Panc1 (cell line): Measurements from ENCODE around the gene CDSN. TPM values are rescaled to one million over a fixed set of nuclear protein-coding genes. Genes with fewer than 3 reads are reported as not detected.
A peak's percentile ranks its signal among the peaks of the same experiment; 100 is the strongest.

Experiments
- ATAC-seq: fragments of 200-7000 bp; cut with Tn5 transposase; 2 replicates; pipeline ENCODE4 v1.9.1; 2020; ENCODE audit warnings: mild to moderate bottlenecking, moderate library complexity
- BruUV-seq: library from RNA; stranded (reverse); fragments of 400-500 nt; replicated peaks from 2 replicates; lab custom pipeline; 2021; lab: Mats Ljungman, UMichigan
- CTCF ChIA-PET: fragments of 300-600 bp; sonication (Branson Sonifier 250); formaldehyde crosslinking; loops from one replicate; lab custom pipeline; 2022; ENCODE audit warnings: antibody characterized with exemption; lab: Charles Lee
- POLR2A ChIA-PET: fragments of 300-600 bp; sonication (Branson Sonifier 250); formaldehyde crosslinking; loops from one replicate; lab custom pipeline; 2022; ENCODE audit warnings: antibody characterized with exemption; lab: Charles Lee
- DNase-seq: peaks from one replicate; pipeline ENCODE4 v3.0.0-alpha.2; 2010; ENCODE audit warnings: low read depth, low spot score
- H3K27ac ChIP-seq: 2 replicates; pipeline ENCODE4 v1.5.1; 2011; ENCODE audit warnings: mild to moderate bottlenecking, low read length, inconsistent platforms
- H3K27me3 ChIP-seq: fragments of 200-500 bp; sonication (Bioruptor generic); 2 replicates; pipeline ENCODE4 v1.6.0; 2014; ENCODE audit warnings: low read length, inconsistent platforms; ENCODE audit not compliant: control insufficient read depth, insufficient read depth
- H3K36me3 ChIP-seq: fragments of 200-500 bp; sonication (Bioruptor generic); 2 replicates; pipeline ENCODE4 v1.5.1; 2014; ENCODE audit warnings: inconsistent platforms, mild to moderate bottlenecking, low read length, moderate library complexity; ENCODE audit not compliant: control insufficient read depth, insufficient read depth
- H3K4me1 ChIP-seq: 2 replicates; pipeline ENCODE4 v1.5.1; 2011; ENCODE audit warnings: inconsistent platforms, mild to moderate bottlenecking, low read length, moderate library complexity; ENCODE audit not compliant: control insufficient read depth, insufficient read depth
- H3K4me3 ChIP-seq, 2 experiments: 2 replicates each; pipeline ENCODE4 v1.5.1; 2011 to 2012; ENCODE audit warnings: low read depth in 2 of 2, low read length in 2 of 2, mild to moderate bottlenecking in 2 of 2, inconsistent platforms in 1 of 2, moderate library complexity in 1 of 2
- H3K9me3 ChIP-seq: fragments of 200-500 bp; sonication (Bioruptor generic); 2 replicates; pipeline ENCODE4 v1.5.1; 2014; ENCODE audit warnings: low read depth, mild to moderate bottlenecking, inconsistent platforms, low read length, moderate library complexity; ENCODE audit not compliant: control insufficient read depth, insufficient read depth
- POLR2AphosphoS5 ChIP-seq: IDR thresholded peaks from 2 replicates; pipeline ENCODE4 v1.6.1; 2012; ENCODE audit warnings: mild to moderate bottlenecking, low read depth, low read length, moderate library complexity
- REST ChIP-seq, 2 experiments: IDR thresholded peaks; 2 replicates each; pipeline ENCODE4 v1.6.1; 2011 to 2012; ENCODE audit warnings: low read depth in 2 of 2, control low read depth in 1 of 2, low read length in 1 of 2, mild to moderate bottlenecking in 1 of 2, moderate library complexity in 1 of 2; ENCODE audit not compliant: insufficient read depth in 1 of 2
- SIN3A ChIP-seq: IDR thresholded peaks from 2 replicates; pipeline ENCODE4 v1.6.1; 2012; ENCODE audit warnings: low read depth, mild to moderate bottlenecking, low read length, moderate library complexity, borderline replicate concordance; ENCODE audit not compliant: insufficient read depth
- TCF7L2 ChIP-seq: IDR thresholded peaks from 2 replicates; pipeline ENCODE4 v1.6.1; 2011; ENCODE audit warnings: mild to moderate bottlenecking, low read depth, low read length, inconsistent platforms
- in situ Hi-C: cut with HindIII; loops from 2 replicates; pipeline ENCODE4 v1.10.0; 2016; ENCODE audit warnings: low sequenced_read_pairs, low pct_unique_long_range_greater_than_20kb
- intact Hi-C: fragments of 100-400 bp; cut with micrococcal nuclease; formaldehyde crosslinking; loops from one replicate; pipeline ENCODE4 v1.10.0; 2022; ENCODE audit not compliant: unreplicated experiment
- total RNA-seq: library from RNA; stranded (reverse); gene quantifications from one replicate; pipeline ENCODE4 v1.2.1, GENCODE V29; 2021; ENCODE audit not compliant: unreplicated experiment
- TF ChIP-seq, protein P1 (sequence below): fragments of 450-650 bp; IDR thresholded peaks from 2 replicates; pipeline ENCODE4 v1.5.1; 2017; ENCODE audit warnings: mild to moderate bottlenecking

The CDSN gene
- total RNA-seq, 1 experiment from 2014 or later, result not detected

GRCh38 chr6:31081872-31082271 is 38.4 kb downstream of the CDSN start:
- no TSS peak for BruUV-seq
- no peak for DNase-seq
- H3K27me3 ChIP-seq, result no peaks in the 10 kb centered on the region
- H3K27ac ChIP-seq, result no peak overlapping the region
- no peak overlapping the region for H3K4me3 ChIP-seq
- ChIA-PET POLR2A (interaction anchor here (0.7 kb wide), 2 partner anchors 8 to 258 kb away, joined by 3 to 11 read pairs; no protein-coding TSS in a partner anchor), CTCF (no interaction called here)
- no peaks in the 10 kb centered on the region; the same call in 1 of the 2 replicates for H3K4me1 ChIP-seq
- no peak for TF ChIP-seq REST (IDR thresholded peaks at IDR 0.05; ENCODE audit: insufficient read depth in 1 of 2, low read depth in 2 of 2, low read length in 1 of 2)
- no peak for TF ChIP-seq SIN3A
- TF ChIP-seq, protein P1, sequence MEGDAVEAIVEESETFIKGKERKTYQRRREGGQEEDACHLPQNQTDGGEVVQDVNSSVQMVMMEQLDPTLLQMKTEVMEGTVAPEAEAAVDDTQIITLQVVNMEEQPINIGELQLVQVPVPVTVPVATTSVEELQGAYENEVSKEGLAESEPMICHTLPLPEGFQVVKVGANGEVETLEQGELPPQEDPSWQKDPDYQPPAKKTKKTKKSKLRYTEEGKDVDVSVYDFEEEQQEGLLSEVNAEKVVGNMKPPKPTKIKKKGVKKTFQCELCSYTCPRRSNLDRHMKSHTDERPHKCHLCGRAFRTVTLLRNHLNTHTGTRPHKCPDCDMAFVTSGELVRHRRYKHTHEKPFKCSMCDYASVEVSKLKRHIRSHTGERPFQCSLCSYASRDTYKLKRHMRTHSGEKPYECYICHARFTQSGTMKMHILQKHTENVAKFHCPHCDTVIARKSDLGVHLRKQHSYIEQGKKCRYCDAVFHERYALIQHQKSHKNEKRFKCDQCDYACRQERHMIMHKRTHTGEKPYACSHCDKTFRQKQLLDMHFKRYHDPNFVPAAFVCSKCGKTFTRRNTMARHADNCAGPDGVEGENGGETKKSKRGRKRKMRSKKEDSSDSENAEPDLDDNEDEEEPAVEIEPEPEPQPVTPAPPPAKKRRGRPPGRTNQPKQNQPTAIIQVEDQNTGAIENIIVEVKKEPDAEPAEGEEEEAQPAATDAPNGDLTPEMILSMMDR, result no peak
- no peak for TF ChIP-seq TCF7L2
- no peak for TF ChIP-seq POLR2AphosphoS5
- no peaks in the 10 kb centered on the region for H3K9me3 ChIP-seq
- in situ Hi-C loops, result no loop called here
- intact Hi-C loops, result no loop called here
- no peak for ATAC-seq
- H3K36me3 ChIP-seq, result no peaks in the 10 kb centered on the region

DNA sequence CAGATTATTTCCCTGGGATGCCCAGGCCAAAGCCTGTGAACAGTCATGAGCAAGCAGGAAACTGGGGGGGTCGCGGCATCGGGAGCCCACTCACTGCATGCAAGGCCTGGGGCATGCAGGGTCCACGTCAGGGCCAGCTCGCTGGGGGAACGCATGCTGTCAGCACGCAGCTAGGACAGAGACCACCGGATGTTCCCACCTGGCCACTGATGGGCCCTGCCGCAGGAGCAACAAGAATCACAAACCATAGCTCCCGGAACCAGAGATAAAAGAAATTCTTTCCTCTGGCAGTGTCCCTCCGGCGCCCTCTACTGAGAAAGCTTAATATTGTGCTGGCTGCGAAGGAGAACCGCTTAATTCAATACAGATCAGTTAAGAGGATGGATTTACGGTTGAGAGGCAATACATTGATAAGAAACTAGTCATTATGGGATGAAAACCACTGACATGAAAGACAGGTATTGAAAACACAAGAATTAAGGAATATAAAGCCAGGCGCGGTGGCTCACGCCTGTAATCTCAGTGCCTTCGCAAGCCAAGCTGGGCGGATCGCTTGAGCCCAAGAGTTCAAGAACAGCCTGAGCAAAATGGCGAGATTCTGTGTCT is 40.5 kb downstream of the CDSN start:
- intact Hi-C loops, result no loop called here
- no peak overlapping the region for H3K27ac ChIP-seq
- no peaks in the 10 kb centered on the region for H3K36me3 ChIP-seq
- H3K4me1 ChIP-seq, result no peaks in the 10 kb centered on the region
- H3K4me3 ChIP-seq, result 0 out of 4 replicates have a peak overlapping the region, but pooled peaks of 1 of the 2 experiments have one; percentile 23
- ChIA-PET POLR2A (interaction anchor here (0.7 kb wide), 1 partner anchor 179 kb away, joined by 3 read pairs; no protein-coding TSS in a partner anchor), CTCF (interaction anchor here (0.6 to 1.8 kb wide), 13 partner anchors 8 to 623 kb away, joined by 3 to 11 read pairs (median 5); partner anchors contain the start of gene VARS2)
- in situ Hi-C loops, result loop anchor here (10.0 kb wide), 1 partner anchor 215 kb away; no protein-coding TSS in a partner anchor
- BruUV-seq, result no TSS peak
- no peaks in the 10 kb centered on the region for H3K27me3 ChIP-seq
- ATAC-seq (peak; percentile 91), DNase-seq (no peak)
- TF ChIP-seq REST (IDR thresholded peaks at IDR 0.05; ENCODE audit: insufficient read depth in 1 of 2, low read depth in 2 of 2, low read length in 1 of 2), result no peak
- TF ChIP-seq, protein P1, result peak; percentile 97
- 0 out of 2 replicates have a peak, but pooled peaks have one; percentile 40 for TF ChIP-seq TCF7L2
- no peak for TF ChIP-seq SIN3A
- no peak for TF ChIP-seq POLR2AphosphoS5
- H3K9me3 ChIP-seq, result no peaks in the 10 kb centered on the region
